Measurements from ENCODE around the gene IL17RC.
"Not testable (repeated sequence)": the region's sequence is repeated elsewhere in the genome, so short reads cannot be mapped to it uniquely, and the experiment has no call there.

GRCh38 chr3:9939906-9940305 lies 23.0 kb downstream of the IL17RC start:
- not testable (repeated sequence) for TF ChIP-seq CTCF (IDR thresholded peaks at IDR 0.05 in 8 of 11, conservative IDR thresholded peaks at IDR 0.05 in 3 of 11); POLR2A (IDR thresholded peaks at IDR 0.05); POLR2AphosphoS5 (IDR thresholded peaks at IDR 0.05)
